NCI-H2029 (cell line): ENCODE measurements around the gene TTC27.
A peak's percentile ranks its signal among the peaks of the same experiment; 100 is the strongest.
"Not testable (repeated sequence)": the region's sequence is repeated elsewhere in the genome, so short reads cannot be mapped to it uniquely, and the experiment has no call there.

ENCODE experiments used
- DNase-seq: peaks from one replicate; lab custom pipeline; 2025; lab: John Stamatoyannopoulos, UW

TTC27 gene

DNA sequence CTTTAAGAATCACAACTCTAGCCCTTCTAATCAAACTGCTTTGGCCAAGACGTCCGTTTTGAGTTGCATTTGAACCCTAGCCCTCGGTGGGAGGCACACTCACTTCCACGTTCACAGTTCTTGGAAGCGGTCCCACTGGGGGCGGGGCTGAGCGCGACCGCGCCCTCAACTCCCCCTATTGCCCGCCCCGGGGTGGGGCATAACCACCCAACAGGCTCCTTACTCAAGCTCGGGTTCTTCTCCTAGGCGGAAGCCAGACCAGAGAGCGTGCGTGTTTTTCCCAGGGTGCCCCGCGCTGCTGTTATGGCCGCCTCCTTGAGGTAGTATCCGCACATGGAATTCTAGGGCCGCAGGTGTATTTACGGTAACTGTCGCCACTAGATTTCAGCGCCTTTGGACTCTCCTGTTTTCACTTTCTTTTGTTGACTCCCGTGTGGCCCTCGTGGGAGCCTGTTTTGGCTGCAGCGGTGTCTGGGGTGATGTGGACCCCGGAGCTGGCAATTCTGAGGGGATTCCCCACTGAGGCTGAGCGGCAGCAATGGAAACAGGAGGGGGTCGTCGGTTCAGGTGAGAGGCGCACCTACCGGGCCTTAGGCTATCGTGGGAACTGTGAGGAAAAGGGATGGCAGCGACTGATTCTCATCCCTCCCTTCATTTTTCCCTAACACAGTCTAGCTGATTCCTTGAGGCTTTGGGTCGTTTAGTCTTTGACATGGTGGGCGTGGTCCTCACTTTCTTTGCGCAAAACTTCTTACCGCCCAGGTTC lies at the start of gene TTC27:
Gene TTC27, plus strand, starts transcription at position 237 of the 766 bp plus-strand sequence. Its CDS starts 243 bp downstream, at position 480.
- DNase-seq, result peak; percentile 92

DNA sequence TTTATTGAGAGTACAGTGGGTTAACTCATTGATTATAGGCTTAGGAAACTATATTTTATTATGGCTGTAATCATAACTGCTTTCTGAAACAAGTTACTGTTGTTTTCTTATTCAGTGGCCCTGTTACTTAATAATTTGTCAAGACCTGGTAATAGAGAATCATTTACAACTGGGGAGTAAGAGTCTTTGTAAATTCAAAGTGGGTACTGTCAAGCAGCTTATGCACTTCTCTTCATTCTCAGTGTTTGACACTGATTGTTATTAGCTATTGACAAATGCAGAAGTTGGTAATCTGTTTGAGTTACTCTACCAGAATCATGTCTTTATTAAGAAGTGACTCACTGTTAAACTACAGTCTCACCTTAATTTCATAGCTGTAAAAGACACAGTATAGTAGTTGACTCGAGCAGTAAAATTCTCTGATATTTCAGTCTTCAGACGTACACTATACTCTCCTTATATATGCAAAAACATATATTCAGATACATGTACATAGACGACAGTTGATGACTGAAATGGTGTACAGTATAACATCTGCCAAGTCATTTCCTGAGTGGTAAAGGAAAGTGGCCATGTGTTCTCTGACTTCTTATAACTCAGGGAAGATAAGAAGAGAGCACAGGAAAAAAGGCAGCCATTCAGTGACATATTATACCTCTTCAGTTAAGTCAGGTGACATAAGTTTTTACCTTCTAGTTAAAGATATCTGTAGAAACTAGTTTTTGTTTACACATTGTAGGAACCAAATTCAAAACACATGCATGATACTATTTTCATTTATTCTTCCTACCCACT lies 36.0 kb upstream of the TTC27 start:
- DNase-seq, result no peak

DNA sequence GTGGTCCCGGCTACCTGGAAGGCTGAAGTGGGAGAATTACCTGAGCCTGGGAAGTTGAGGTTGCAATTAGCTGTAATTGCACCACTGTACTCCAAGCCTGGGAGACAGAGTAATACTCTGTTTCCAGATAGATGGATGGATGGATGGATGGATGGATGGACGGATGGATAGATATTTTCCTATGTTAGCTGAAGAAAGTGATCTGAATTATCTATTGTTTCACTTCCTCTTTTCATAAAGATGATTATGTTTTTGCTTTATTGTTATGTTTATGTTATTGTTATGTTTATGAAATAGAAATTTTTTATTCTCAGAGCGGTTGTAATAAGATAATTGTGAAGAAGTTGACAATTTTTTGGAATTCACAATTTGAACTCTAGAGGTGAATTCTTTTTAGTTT lies 33.3 kb upstream of the TTC27 start:
- DNase-seq, result no peak

DNA sequence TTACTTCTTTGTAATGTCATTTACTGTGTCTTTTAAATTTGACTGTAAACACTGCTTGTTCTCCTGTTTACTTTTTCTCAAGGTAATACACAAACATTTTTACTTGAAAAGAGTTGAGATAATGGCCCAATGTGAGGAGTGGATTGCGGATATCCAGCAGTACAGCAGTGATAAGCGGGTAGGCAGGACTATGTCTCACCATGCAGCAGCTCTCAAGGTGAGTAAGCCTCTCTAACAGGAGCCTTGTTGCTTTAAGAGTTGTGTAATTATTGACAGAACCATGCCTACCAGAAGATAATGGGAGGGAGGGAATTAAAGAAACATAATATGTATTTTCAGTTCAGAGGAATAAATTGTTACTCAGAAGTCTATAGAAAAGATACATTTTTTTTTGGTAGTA lies 16.5 kb upstream of the TTC27 start:
- DNase-seq, result peak; percentile 8

DNA sequence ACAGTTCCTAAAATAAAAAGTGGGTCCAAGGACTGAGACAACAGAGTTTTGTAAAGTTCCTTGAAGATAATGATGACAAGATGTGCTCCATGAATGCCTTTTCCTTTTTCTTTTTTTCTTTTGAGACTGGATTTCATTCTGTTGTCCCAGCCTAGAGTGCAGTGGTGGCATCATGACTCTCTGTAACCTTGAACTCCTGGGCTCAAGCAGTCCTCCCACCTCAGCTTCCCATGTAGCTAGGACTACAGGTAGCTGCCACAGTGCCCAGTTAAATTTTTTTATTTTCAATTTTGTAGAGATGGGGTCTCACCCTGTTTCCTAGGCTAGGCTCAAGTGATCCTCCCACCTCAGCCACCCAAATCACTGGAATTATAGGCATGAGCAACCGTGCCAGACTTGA lies 16.1 kb upstream of the TTC27 start:
- DNase-seq, result no peak

DNA sequence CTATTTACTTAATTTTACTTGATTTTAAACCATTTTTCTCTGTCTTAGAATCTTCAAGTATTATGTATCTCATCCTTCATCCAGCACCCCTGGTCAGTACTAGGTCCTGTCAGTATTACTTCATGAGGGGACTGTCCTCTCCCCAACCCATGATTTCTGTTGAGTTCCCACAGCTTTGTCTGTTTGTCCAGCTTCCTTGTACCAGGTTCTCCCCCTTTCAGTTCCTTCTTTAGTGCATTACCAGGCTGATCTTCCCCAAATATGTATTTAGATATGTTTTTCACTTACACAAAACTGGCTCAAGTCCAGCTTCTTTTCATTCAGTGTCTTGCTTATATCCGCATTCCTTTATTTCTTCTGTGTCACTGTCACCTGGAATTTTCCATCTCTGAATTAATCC lies 13.8 kb upstream of the TTC27 start:
- DNase-seq, result no peak

DNA sequence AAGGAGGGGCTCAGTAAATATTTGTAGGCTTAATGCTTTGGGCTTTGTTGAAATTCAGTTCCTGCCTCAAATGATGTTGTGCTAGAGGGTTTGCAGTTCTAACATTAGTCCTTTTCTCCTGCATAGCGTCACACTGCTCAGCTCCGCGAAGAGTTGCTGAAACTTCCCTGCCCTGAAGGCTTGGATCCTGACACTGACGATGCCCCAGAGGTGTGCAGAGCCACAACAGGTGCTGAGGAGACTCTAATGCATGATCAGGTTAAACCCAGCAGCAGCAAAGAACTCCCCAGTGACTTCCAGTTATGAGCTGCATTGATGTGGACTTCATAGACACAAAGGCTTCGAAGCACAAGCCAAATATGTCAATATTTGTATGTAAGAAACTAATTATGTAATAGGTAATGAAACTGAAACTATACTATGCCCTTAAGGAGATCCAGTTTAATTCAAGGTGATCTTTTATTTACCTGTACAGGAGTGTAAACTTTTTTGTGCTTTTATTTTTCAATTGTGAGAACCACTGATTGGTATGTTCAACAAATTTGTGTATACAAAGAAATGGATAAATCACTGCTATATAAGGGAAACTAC lies 10.2 kb upstream of the TTC27 start:
- DNase-seq, result peak; percentile 15

DNA sequence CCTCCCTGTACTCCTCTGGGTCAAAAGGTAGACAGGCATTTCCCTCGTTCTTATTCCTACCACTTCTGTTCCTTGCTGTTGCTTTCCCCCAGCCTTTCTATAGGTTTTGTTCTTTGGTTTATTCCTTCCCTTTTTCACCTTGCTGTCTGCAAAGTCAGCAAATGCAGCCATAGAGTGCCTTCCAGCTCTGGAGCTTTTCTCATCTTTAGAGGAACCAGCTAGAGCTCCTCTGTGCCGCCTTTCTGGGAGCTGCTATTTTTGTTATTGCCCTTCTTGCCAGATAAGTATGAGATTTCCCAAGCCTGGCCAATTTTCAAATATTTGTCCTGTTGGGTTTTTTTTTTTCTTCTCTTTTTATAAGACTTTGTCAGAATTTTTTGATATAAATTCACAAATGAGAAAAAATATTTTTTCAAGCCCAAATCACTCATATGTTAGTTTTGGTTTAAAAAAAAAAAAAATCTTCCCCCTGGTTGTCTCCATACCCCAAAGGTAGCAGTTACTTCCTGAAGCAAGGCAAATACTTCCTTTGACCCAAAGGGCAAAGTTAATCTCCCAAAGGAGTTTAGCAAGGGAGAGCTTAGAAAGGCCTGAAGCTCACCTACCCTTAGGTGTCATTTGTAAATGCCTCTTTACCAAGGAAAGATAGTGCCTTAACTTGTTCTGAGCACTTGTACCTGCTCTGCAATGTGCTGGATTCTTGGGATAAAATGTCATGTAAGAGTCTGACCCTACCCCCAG lies 5.1 kb upstream of the TTC27 start:
- no peak for DNase-seq

DNA sequence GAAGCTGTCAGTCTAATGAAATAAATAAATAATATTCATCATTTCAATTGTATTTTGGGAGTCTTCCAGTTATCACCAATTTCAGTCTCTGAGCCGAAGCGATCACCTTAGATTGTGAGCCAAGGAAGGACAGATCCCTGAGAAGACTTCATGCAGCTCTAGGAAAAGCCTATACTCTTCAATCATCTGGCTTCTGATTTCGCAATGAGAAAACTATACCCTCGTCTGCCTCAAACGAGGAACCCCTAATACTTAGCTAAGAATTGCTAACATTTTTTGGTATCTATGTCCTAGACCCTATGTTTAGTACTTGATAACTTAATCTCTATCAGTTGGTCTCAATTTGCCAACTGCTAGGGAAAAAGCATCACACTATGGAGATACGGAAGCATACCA lies 4.5 kb upstream of the TTC27 start:
- no peak for DNase-seq

DNA sequence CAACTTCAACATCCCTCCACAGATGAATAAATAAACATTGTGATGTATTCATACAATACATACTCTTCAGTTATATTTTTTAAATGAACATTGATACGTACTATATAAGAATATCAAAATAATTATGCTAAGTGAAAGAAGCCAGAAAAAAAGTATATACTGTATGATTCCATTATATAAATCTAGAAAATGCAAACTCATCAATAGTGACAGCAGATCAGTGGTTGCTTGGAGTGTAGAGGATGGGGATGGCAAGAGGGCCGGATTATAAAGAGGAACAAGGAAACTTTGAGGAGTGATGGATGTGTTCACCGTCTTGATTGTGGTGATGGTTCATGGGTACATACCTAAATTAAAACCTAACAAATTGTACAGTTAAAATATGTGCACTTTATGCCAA lies 3.0 kb upstream of the TTC27 start:
- DNase-seq, result no peak

DNA sequence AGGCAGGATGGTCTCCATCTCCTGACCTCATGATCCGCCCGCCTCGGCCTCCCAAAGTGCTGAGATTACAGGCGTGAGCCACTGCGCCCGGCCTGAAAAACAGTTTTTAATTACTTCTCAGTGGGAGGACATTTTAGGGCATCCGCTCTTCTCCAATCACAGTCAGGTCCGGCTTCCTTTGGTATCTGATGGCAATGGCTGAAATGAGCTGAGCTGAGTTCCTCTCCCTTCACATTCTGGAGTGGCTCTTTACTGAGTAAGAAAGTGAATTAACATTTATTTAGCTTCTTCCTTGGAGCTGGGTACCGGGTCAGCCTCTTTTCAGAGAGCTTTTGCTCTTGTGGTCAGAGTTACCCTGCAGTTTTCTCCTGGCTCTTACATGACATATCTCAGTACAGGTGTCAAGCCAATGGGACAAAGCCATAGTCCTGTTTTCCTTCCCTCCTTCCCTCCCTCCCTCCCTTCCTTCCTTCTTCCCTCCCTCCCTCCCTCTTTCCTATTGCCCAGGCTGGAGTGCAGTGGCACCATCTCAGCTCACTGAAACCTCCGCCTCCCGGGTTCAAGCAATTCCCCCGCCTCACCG lies 1.1 kb upstream of the TTC27 start:
- DNase-seq, result no peak

DNA sequence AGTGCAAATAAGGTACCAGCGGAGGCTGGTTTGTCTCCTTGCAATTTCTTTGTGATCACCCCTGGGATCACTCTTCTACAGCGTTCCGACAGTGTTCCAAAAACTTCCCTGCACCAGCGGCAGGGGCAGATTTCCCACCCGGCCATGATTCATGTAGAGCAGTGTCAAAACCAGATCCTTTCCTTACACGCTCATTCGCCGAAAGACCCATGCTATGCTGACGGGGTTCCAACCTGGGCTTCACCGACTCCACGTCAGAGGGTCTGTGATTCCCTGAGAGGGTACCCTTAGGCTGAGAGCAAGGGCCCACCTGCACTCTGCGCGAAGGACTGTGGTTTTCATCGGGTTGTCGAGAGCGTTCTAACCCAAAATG lies 423 bp upstream of the TTC27 start:
- no peak for DNase-seq

DNA sequence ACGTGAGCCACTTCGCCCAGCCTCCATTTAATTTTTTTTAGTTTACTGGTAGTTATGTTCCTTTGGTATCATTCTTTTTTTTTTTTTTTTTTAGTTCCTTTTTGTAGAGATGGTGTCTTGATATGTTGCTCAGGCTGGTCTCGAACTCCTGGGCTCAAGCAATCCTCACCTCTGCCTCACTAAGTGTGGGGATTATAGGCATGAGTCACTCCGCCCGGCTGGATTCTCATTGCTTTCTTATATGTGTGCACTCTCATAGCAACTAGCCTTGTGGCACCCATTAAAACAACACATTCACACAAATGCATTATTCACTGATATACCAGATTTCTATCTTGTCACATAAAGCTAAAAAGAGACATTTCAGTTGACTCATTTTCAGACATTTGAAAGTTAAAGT lies 4.2 kb downstream of the TTC27 start:
- DNase-seq, result no peak

DNA sequence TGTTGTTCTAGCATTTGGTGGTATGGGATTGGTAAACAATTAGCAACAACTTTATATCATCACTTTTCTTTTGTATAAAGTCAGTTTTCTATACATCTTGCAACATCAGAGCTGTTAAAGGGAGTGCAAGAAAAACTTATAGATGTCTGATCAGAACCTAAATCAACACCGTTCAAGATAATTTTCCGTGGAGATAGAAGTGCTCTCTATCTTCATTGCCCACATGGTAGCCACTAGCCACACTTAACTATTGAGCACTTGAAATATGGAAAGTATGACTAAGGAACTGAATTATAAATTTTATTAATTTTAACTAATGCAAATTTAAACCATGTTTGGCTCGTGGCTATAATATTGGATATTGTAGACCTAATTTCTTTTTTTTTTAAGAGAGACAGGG lies 5.2 kb downstream of the TTC27 start:
- DNase-seq, result no peak

DNA sequence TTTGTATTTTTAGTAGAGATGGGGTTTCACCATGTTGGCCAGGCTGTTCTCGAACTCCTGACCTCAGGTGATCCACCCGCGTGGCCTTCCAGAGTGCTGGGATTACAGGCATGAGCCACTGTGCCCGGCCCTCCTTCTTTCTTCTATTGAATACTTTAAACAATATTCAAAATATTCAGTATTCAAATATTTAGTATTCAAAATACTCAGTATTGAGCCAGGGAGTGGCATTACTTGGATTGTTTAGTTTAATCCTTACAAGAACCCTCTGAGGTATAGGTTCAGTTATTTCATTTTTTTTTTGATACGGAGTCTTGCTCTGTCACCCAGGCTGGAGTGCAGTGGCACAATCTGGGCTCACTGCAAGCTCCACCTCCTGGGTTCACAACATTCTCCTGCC lies 10.7 kb downstream of the TTC27 start:
- not testable (repeated sequence) for DNase-seq

DNA sequence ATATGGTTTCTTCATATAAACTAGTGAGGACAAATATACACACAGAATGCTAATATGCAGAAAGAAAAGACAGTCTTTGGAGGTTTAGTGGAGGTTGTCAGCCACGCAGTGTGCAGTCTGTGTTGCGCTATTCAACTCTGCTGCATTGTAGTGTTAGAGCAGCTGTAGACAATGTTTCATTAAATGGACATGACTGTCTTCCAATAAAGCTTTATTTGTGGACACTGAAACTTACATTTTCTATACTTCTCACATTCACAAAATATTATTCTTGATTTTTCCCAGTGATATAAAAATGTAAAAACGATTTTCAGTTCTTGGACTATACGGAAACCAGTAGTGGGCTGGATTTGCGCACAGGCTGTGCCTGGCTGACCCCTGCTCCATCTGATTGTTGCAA lies 13.3 kb downstream of the TTC27 start:
- no peak for DNase-seq

DNA sequence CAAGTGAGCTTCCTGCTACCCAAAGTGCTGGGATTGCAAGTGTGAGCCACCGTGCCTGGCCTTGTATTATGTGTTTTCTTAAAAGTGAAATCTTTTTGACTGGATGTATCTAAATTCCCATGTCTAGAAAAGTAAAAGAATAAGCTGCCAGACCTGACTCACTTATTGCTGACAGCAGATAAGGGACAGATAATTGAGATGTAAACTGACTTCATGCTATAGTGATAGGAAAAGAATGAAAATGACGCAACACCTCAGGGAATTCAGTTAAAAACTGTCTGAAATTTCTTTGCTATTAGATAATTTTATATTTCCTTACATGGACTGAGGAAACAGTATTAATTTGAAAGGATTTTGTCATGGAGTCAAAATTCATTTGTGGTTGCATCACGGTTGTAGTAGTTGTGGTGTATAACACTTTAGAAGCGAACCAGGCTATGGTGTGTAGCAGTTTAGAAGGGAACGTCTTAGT lies 19.4 kb downstream of the TTC27 start:
- no peak for DNase-seq

DNA sequence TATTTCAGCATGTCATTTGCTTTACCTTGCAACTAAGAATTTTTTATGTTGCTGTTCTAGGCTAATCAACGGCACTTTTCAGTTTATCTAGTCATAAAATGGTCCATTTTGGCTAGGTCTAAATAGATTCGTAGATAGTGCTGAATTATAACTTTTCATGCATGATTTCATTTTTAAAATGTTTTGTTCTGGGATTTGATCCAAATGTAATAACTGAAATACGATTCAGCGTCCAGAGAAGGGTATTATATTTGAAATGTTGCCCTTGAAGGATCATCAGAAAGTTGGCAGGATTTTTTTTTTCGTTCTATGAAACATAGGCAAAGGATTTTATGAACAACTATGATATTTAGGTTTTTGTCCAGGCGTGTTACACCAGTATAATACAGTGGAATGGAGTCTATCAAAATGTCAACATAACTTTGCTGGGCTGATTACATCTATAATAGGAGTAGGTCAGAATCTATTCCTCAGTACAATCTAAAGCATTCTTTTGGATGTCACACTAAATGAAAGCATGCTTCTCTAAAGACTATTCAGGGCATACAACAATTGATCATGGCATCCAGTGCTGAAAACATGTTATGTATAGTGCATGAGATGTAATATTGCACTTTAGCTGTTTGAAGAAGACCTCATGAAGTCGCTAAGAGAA lies 24.8 kb downstream of the TTC27 start:
- DNase-seq, result no peak

DNA sequence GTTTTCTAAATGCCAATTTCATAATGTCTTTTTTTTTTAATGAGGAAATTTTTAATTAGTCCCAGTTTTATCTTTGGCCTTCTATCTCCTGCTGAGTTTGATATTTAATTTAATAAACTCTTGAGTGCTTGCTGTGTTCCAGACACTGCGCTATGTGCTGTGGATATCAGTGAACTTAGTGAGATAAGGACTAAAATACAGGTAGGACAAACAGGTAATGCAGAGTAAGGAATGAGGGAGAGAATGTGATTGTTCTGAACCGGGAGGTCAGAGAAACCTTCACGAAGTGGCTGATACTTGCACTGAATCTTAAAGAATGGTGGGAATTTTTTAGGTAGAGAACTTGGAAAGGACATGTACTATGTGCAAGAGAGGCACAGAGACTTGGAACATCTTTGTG lies 28.2 kb downstream of the TTC27 start:
- no peak for DNase-seq

DNA sequence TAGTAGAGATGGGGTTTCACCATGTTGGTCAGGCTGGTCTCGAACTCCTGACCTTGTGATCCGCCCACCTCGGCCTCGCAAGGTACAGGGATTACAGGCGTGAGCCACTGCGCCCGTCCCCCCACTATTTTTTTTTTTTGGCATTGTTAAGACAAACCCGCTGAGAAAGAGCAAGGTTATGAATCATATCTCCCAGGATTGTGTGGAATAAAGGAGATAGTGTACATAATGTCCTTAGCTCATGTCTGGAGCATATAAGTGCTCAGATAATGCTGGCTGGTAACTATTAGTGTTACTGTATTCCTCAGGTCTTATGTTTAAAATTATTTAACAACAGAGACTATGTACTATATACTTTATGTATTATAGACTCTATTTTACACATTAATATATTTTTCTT lies 36.0 kb downstream of the TTC27 start:
- no peak for DNase-seq

DNA sequence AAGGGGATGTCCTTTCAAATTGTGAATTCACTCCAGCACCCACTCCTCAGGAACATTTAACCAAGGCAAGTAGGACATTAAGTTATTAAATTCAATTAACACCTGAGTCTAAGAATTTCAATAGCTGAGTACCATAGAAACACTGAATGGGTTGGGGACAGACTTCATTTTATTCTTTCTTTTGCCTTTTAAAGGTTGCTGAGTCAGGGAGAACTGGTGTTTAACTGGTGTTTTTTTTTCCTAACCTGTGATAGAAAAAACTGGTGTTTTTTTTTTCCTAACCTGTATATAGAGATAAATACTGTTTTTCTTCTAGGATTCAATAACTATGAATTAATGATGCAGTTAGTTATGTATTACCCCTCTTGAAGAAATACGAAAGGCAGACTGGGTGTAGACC lies 38.9 kb downstream of the TTC27 start:
- DNase-seq, result no peak

DNA sequence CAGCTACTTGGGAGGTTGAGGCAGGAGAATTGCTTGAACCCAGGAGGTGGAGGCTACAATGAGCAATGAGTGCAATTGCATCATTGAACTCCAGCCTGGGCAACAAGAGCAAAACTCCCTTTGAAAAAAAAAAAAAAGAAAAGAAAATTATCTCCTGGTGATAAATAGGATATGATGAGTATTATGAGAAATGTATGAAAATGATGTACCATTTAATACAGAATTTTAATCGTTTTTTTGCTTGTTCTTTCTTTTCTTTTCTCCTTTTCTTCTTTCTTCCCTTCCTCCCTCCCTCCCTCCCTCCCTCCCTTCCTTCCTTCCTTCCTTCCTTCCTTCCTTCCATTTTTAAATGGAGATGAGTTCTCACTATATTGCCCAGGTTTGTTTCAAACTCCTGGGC lies 40.4 kb downstream of the TTC27 start:
- DNase-seq, result no peak
